OCI-LY1 (cell line): ENCODE data around the gene RIPK4.

Experiments used
- EZH2 ChIP-seq: fragments of 200-600 bp; sonication (generic), shearing (Covaris generic); IDR thresholded peaks from 2 replicates; pipeline ENCODE4 v1.8.0; 2017; ENCODE audit warnings: borderline replicate concordance, mixed run types, mild to moderate bottlenecking, antibody characterized with exemption, low read length, moderate library complexity, mixed read lengths
- TF ChIP-seq, protein P1 (sequence below): fragments of 200-600 bp; sonication (generic), shearing (Covaris generic); IDR thresholded peaks from 2 replicates; pipeline ENCODE4 v1.5.1; 2017; ENCODE audit warnings: mild to moderate bottlenecking, antibody characterized with exemption, low read length, moderate library complexity, mixed read lengths

- TF ChIP-seq, protein P1, sequence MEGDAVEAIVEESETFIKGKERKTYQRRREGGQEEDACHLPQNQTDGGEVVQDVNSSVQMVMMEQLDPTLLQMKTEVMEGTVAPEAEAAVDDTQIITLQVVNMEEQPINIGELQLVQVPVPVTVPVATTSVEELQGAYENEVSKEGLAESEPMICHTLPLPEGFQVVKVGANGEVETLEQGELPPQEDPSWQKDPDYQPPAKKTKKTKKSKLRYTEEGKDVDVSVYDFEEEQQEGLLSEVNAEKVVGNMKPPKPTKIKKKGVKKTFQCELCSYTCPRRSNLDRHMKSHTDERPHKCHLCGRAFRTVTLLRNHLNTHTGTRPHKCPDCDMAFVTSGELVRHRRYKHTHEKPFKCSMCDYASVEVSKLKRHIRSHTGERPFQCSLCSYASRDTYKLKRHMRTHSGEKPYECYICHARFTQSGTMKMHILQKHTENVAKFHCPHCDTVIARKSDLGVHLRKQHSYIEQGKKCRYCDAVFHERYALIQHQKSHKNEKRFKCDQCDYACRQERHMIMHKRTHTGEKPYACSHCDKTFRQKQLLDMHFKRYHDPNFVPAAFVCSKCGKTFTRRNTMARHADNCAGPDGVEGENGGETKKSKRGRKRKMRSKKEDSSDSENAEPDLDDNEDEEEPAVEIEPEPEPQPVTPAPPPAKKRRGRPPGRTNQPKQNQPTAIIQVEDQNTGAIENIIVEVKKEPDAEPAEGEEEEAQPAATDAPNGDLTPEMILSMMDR = no peak
- TF ChIP-seq EZH2 = no peak
Measured at GRCh38 chr21:41806773-41807172, 39.9 kb upstream of the RIPK4 start.
